ENCODE data around the gene SLIT3.

SLIT3 gene

DNA sequence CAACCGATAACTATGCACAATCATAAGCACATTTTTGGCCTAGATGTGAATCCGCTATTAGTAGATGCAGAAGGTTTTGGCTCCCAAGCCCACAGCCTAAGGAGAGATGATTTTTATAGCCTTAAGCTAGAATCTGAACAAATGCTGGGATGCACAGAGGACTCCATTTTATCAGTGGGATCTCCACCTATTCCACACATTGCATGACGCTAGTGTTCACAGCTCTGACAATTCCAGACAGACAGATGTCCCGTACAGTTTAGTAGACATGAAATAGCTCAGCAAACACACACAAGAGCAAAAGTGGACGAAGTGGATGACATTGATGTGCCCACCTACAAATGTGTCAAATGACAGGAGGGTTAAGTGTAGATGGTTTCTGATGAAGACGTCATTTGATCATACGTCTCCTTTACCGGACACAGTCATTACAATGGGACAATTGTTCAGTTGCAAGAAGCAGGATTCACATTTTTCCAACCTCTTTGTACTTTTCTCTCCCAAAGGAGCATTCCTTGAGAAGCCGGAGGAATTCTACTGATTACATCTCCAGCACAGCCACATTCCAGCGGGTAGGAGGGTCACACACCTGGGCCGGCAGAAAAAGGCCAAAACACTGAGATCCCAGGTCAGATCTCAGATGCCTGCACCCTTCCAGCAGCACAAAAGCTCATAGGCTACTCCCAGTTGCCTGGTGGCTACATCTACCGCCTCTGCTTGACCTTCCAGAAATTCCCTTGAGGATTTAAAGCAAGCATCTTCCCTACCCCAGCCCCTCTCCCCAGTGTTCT lies 202.4 kb downstream of the SLIT3 start:
- no peak for TF ChIP-seq CTCF (IDR thresholded peaks at IDR 0.05; ENCODE audit: low read depth, low read length, missing control alignments)
- in situ Hi-C loops (cut with HindIII; ENCODE audit: low pct_ligation_motif_present, low sequenced_read_pairs): no loop called here
- Histone ChIP-seq H3K27me3 (replicated peaks) (no peaks in the 10 kb centered on the region), H3K27ac (no peak overlapping the region), H3K36me3 (replicated peaks) (no peaks in the 10 kb centered on the region), H3K4me3 (ENCODE audit: low read depth, low read length) (no peak overlapping the region)
- DNase-seq: no peak

DNA sequence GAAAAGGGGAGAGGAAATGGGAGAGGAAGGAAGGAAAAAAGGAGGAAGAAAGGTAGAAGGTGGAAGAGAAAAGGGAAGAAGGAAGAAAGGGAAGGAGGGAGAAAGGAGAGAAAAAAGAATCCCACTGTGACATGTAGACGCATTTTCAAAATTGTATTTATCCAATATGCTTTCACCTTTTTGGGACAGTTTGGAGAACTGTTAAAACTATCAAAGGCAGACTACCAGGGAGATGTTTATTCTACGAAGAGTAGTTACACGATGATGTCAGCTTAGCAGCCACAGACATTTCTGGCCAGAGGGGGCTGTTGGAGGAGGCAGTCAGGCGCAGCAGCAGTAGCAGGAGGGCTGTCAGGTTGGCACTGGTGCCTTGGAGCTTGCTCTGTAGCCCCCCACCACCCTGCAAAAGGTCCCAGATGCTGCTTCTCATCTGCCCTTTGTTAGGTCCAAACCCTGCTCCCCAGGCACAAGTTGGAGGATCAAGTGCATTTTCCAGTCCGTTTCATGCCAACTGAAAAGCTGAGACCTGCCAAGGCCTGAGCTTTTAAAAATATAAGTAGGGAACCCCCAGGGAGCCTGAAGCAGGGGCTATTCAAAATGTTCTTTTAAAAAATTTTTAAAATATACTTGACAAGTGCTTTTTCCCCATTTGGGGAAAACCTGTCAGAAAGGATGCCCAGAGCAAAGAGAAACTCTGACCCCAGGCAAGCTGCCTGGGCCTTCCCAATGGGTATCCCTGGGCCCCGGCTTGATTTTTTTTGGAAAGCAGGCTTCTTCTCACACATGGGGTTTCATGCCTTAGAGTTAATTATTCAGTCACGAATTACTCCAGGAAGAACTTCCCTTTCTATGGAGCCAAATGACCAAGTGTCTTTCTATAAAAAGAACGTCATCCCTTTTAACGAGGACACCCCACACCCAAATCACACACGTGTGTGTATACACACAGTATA lies 203.3 kb downstream of the SLIT3 start:
- in situ Hi-C loops (cut with HindIII; ENCODE audit: low pct_ligation_motif_present, low sequenced_read_pairs): no loop called here
- H3K27me3 ChIP-seq (replicated peaks): no peaks in the 10 kb centered on the region
- H3K36me3 ChIP-seq (replicated peaks): no peaks in the 10 kb centered on the region
- no peak overlapping the region for H3K4me3 ChIP-seq (ENCODE audit: low read depth, low read length)
- no peak for TF ChIP-seq CTCF (IDR thresholded peaks at IDR 0.05; ENCODE audit: low read depth, low read length, missing control alignments)
- no peak overlapping the region for H3K27ac ChIP-seq
- no peak for DNase-seq

GRCh38 chr5:169095976-169096375 lies 205.0 kb downstream of the SLIT3 start:
- H3K27ac ChIP-seq: no peak overlapping the region
- no peak overlapping the region for H3K4me3 ChIP-seq (ENCODE audit: low read depth, low read length)
- no peak for TF ChIP-seq CTCF (IDR thresholded peaks at IDR 0.05; ENCODE audit: low read depth, low read length, missing control alignments)
- no peaks in the 10 kb centered on the region for H3K36me3 ChIP-seq (replicated peaks)
- no peaks in the 10 kb centered on the region for H3K27me3 ChIP-seq (replicated peaks)
- DNase-seq: no peak
- in situ Hi-C loops (cut with HindIII; ENCODE audit: low pct_ligation_motif_present, low sequenced_read_pairs): no loop called here

GRCh38 chr5:169095410-169095960 lies 205.5 kb downstream of the SLIT3 start:
- Histone ChIP-seq H3K4me3 (ENCODE audit: low read depth, low read length) (no peak overlapping the region), H3K27me3 (replicated peaks) (no peaks in the 10 kb centered on the region), H3K36me3 (replicated peaks) (no peaks in the 10 kb centered on the region), H3K27ac (no peak overlapping the region)
- DNase-seq: no peak
- TF ChIP-seq CTCF (IDR thresholded peaks at IDR 0.05; ENCODE audit: low read depth, low read length, missing control alignments): no peak
- in situ Hi-C loops (cut with HindIII; ENCODE audit: low pct_ligation_motif_present, low sequenced_read_pairs): no loop called here

DNA sequence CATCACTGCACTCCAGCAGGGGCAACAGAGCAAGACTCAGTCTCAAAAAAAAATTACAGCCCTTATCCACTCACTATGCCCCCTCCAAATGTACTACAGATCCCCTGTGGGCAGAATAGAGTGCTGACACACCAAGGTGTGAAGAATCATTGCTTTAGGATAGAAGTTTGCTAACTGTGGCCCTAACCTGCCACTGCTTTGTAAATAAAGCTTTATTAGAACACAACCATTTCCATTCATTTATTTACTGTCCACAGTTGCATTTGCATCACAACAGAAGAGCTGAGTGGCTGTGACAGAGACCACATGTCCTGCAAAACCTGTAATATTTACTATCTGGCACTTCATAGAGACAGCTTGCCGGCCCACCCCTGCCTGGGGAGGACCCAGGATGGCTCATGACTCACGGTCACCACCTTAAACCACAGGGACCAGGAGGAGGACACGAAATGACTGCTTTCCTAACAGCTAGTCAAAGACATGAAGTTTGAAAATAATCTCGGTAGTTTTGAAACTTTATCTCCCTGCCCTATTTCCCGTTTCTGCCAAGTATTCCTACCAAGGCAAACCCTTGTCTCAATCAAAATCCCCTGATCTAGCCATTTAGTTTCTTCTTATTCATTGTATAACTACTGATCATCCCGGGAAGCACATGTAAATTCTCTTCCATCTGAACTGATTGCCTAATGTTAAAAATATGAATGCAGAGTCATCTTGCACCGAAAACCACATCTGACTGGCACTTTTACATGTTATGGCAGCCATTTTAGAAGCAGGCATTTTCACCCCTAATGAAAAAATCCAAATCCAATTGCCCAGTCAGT lies 206.1 kb downstream of the SLIT3 start:
- DNase-seq: peak; percentile 22
- Histone ChIP-seq H3K36me3 (replicated peaks) (no peaks in the 10 kb centered on the region), H3K27ac (no peak overlapping the region), H3K4me3 (ENCODE audit: low read depth, low read length) (no peak overlapping the region), H3K27me3 (replicated peaks) (no peaks in the 10 kb centered on the region)
- TF ChIP-seq CTCF (IDR thresholded peaks at IDR 0.05; ENCODE audit: low read depth, low read length, missing control alignments): no peak
- in situ Hi-C loops (cut with HindIII; ENCODE audit: low pct_ligation_motif_present, low sequenced_read_pairs): no loop called here
